CD14-positive monocyte (primary cell): ENCODE measurements around the gene SIMC1. TPM values are rescaled to one million over a fixed set of nuclear protein-coding genes. Genes with fewer than 3 reads are reported as not detected.
"Not testable (repeated sequence)": the region's sequence is repeated elsewhere in the genome, so short reads cannot be mapped to it uniquely, and the experiment has no call there.

Experiments used
- DNase-seq, 3 donors: peaks; one replicate each; pipeline ENCODE4 v3.0.0-alpha.2; 2011 to 2022
- H2AFZ ChIP-seq: 2 replicates; pipeline ENCODE4 v1.6.0; 2012; ENCODE audit warnings: mild to moderate bottlenecking, low read depth, low read length, inconsistent platforms; ENCODE audit not compliant: insufficient read depth, poor library complexity, severe bottlenecking
- H3K27ac ChIP-seq, 2 donors: 1 replicate in 1 of 2; 2 replicates in 1 of 2; pipeline ENCODE4 v1.5.1; 2012 to 2013; ENCODE audit warnings: low read length in 2 of 2, control low read depth in 1 of 2, inconsistent platforms in 1 of 2, low read depth in 1 of 2, mild to moderate bottlenecking in 1 of 2
- H3K27me3 ChIP-seq, 2 donors: one replicate each; pipeline versions ENCODE4 v1.6.0 to v1.6.1; 2011 to 2013; ENCODE audit warnings: low read length in 2 of 2; ENCODE audit not compliant: control insufficient read depth in 2 of 2, insufficient read depth in 2 of 2
- H3K36me3 ChIP-seq, 2 donors: replicated peaks in 1 of 2; 1 replicate in 1 of 2; 2 replicates in 1 of 2; pipeline versions ENCODE4 v1.5.1 to v1.6.1; 2012 to 2013; ENCODE audit warnings: low read length in 2 of 2, control low read depth in 1 of 2, inconsistent platforms in 1 of 2, mild to moderate bottlenecking in 1 of 2; ENCODE audit not compliant: insufficient read depth in 2 of 2, control insufficient read depth in 1 of 2
- H3K4me1 ChIP-seq, 2 donors: 1 replicate in 1 of 2; 2 replicates in 1 of 2; pipeline versions ENCODE4 v1.5.1 to v1.6.1; 2012 to 2013; ENCODE audit warnings: low read length in 2 of 2, control low read depth in 1 of 2, inconsistent platforms in 1 of 2, mild to moderate bottlenecking in 1 of 2, moderate library complexity in 1 of 2; ENCODE audit not compliant: insufficient read depth in 2 of 2, control insufficient read depth in 1 of 2
- H3K4me2 ChIP-seq: replicated peaks from 2 replicates; pipeline ENCODE3; 2012; ENCODE audit warnings: low read length, moderate library complexity, mild to moderate bottlenecking; ENCODE audit not compliant: poor library complexity, severe bottlenecking; ENCODE audit errors: extremely low read depth
- H3K4me3 ChIP-seq, 3 experiments: fragments of 200-600 bp in 1 of 3; sonication (generic) in 1 of 3; replicated peaks in 1 of 3; 1 replicate in 2 of 3; 2 replicates in 1 of 3; pipeline ENCODE4 v1.5.1; 2011 to 2013; ENCODE audit warnings: low read length in 3 of 3, mild to moderate bottlenecking in 3 of 3, control low read depth in 2 of 3, low read depth in 2 of 3, inconsistent platforms in 1 of 3, moderate library complexity in 1 of 3
- H3K79me2 ChIP-seq: 2 replicates; pipeline ENCODE4 v1.6.0; 2012; ENCODE audit warnings: mild to moderate bottlenecking, control low read depth, inconsistent platforms, low read length, moderate library complexity; ENCODE audit not compliant: insufficient read depth
- H3K9ac ChIP-seq: 2 replicates; pipeline ENCODE4 v1.6.0; 2017; ENCODE audit warnings: low read length, mild to moderate bottlenecking; ENCODE audit not compliant: insufficient read depth, poor library complexity, severe bottlenecking
- H3K9me3 ChIP-seq, 2 donors: replicated peaks in 1 of 2; 1 replicate in 1 of 2; 2 replicates in 1 of 2; pipeline versions ENCODE4 v1.5.1 to v1.6.1; 2012 to 2013; ENCODE audit warnings: low read length in 2 of 2, control low read depth in 1 of 2; ENCODE audit not compliant: control insufficient read depth in 1 of 2, insufficient read depth in 1 of 2
- H4K20me1 ChIP-seq: 2 replicates; pipeline ENCODE4 v1.6.0; 2012; ENCODE audit warnings: mild to moderate bottlenecking, low read length, control low read depth, moderate library complexity; ENCODE audit not compliant: insufficient read depth
- H3K27ac Mint-ChIP-seq, 7 donors: one replicate each; pipeline ENCODE4 v1.8.0; 2020; ENCODE audit warnings: mild to moderate bottlenecking in 7 of 7, mixed read lengths in 7 of 7, moderate library complexity in 6 of 7, inconsistent platforms in 2 of 7
- H3K27me3 Mint-ChIP-seq, 3 donors: one replicate each; pipeline ENCODE4 v1.8.0; 2021 to 2022; ENCODE audit warnings: low read depth in 3 of 3, mild to moderate bottlenecking in 3 of 3, mixed read lengths in 3 of 3, moderate library complexity in 3 of 3, inconsistent platforms in 1 of 3
- H3K36me3 Mint-ChIP-seq, 2 donors: one replicate each; pipeline ENCODE4 v1.8.0; 2020; ENCODE audit warnings: mixed read lengths in 2 of 2, inconsistent platforms in 1 of 2, mild to moderate bottlenecking in 1 of 2
- H3K4me1 Mint-ChIP-seq: one replicate; pipeline ENCODE4 v1.8.0; 2020; ENCODE audit warnings: mild to moderate bottlenecking, mixed read lengths
- H3K4me3 Mint-ChIP-seq, 2 donors: one replicate each; pipeline ENCODE4 v1.8.0; 2020; ENCODE audit warnings: mild to moderate bottlenecking in 2 of 2, mixed read lengths in 2 of 2, moderate library complexity in 1 of 2
- H3K9me3 Mint-ChIP-seq, 7 donors: one replicate each; pipeline ENCODE4 v1.8.0; 2020 to 2022; ENCODE audit warnings: mixed read lengths in 7 of 7, mild to moderate bottlenecking in 6 of 7, moderate library complexity in 6 of 7, inconsistent platforms in 2 of 7
- CTCF ChIP-seq: fragments of 200-600 bp; IDR thresholded peaks from one replicate; pipeline ENCODE4 v1.8.0; 2022; ENCODE audit warnings: antibody characterized with exemption, mild to moderate bottlenecking
- WGBS: methylation state at CpG from one replicate; pipeline ENCODE4 v1.1.5; 2013; ENCODE audit warnings: missing lambda C conversion rate; ENCODE audit not compliant: insufficient coverage; 5-methylcytosine and 5-hydroxymethylcytosine counted together
- intact Hi-C, 2 donors: fragments of 100-400 bp; cut with micrococcal nuclease; formaldehyde crosslinking; loops; one replicate each; pipeline versions ENCODE4 v1.15.0 to v1.15.1; 2023
- polyA minus RNA-seq: library from RNA; depleted of rRNA, polyadenylated mRNA; stranded (reverse); fragments of >200 nt; gene quantifications from 2 replicates; pipeline ENCODE4 v1.2.3, GENCODE V29; 2012
- polyA plus RNA-seq, 3 donors: library from polyadenylated mRNA; depleted of rRNA in 1 of 3; unstranded in 2 of 3; stranded (reverse) in 1 of 3; fragments of 300-500 nt in 2 of 3; fragments of >200 nt in 1 of 3; fragmentation: Illumina TruSeq in 2 of 3; gene quantifications; 1 replicate in 2 of 3; 2 replicates in 1 of 3; pipeline ENCODE4 v1.2.3, GENCODE V29; 2012 to 2021
- total RNA-seq, 12 experiments: library from RNA in 1 of 12; stranded (reverse) in 1 of 12; fragments of 120-200 nt in 1 of 12; gene quantifications; one replicate each; pipeline ENCODE4 v1.2.4 and lab custom pipeline; 2013 to 2026; ENCODE audit warnings: mixed read lengths in 6 of 12, inconsistent platforms in 1 of 12

SIMC1 gene
- 10.5 TPM for total RNA-seq (2013)
- polyA plus RNA-seq (1 to 10 TPM; 2.3 to 8.4 (median 3.7) TPM), polyA minus RNA-seq (10.9 and 14.8 TPM in 2 replicates), total RNA-seq (lab: John Stamatoyannopoulos, UW) (4.4 to 15.8 (median 5.5) reads per million in 11 experiments)

DNA sequence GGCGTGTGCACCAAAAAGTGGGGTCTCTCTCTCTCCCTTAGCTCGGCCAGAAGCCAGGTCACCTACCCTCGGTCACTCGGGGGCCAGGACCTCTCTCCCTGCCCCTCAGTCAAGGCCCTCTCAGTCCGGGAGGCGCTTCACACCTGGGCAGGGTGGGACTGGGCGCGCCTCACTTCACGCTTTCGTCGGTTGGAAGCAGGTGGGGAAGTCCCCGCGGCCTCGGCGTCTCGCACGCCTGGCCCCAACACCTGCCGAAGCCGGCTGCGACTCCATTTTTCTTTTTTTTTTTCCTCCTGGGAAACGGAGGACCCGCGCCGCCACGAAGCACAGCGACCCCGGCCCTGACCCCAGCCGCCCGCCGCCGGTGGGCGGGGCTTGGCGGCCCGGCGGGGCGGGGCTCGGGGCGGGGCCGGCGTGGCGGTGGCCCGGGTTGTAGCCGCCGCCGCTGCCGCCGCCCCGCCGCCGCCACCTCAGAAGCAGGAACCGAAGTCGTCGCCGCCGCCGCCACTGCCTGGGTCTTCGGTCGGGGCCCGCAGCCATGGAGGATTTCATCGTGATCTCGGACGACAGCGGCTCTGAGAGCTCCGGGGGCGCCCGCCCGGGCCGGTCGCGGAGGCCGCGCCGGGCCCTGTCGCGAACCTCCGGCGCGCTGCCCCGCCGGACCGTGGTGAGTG, at the start of gene SIMC1:
Gene SIMC1 (plus strand): TSS at position 454 of the 674 bp plus-strand sequence. CDS start 85 bp downstream, at position 539.
- H3K4me1 Mint-ChIP-seq, H3K36me3 Mint-ChIP-seq, H3K27ac ChIP-seq, H3K4me1 ChIP-seq, H3K9me3 ChIP-seq, H3K9me3 Mint-ChIP-seq, intact Hi-C loops, H3K36me3 ChIP-seq, H3K27me3 ChIP-seq, H4K20me1 ChIP-seq: not testable (repeated sequence)
- H2AFZ ChIP-seq = peak within 1 kb of the TSS; percentile 53
- DNase-seq = peak in 2 of 3 donors; percentile 7 to 33
- peak within 1 kb of the TSS; percentile 31 for H3K4me2 ChIP-seq
- peak within 1 kb of the TSS; percentile 32 for H3K9ac ChIP-seq
- peak within 1 kb of the TSS; percentile 37 to 51 (median 51) for H3K4me3 ChIP-seq
- H3K4me3 Mint-ChIP-seq = peak within 1 kb of the TSS; percentile 74 to 81
- WGBS = 3% methylated on average over 40 of the region's 81 CpGs
- peak within 1 kb of the TSS in 1 of 7 donors; percentile 13 for H3K27ac Mint-ChIP-seq
- H3K79me2 ChIP-seq = peaks cover 10% of the 10 kb centered on the region
- H3K27me3 Mint-ChIP-seq = peaks cover 0 to 11% (median 2%) of the 10 kb centered on the region in 3 donors

- intact Hi-C loops = no loop called here
- Mint-ChIP-seq H3K36me3 (no peaks in the 10 kb centered on the region), H3K27me3 (peaks cover 8 to 20% (median 10%) of the 10 kb centered on the region in 3 donors), H3K27ac (no peak overlapping the region), H3K9me3 (no peaks in the 10 kb centered on the region), H3K4me1 (no peaks in the 10 kb centered on the region), H3K4me3 (peak overlapping the region in 1 of 2 donors; percentile 35)
- no peak for DNase-seq
- Histone ChIP-seq H2AFZ (no peak overlapping the region), H4K20me1 (no peaks in the 10 kb centered on the region), H3K27ac (no peak overlapping the region), H3K9me3 (no peaks in the 10 kb centered on the region), H3K36me3 (no peaks in the 10 kb centered on the region), H3K4me1 (no peaks in the 10 kb centered on the region), H3K4me2 (no peak overlapping the region), H3K27me3 (peaks cover 0 to under 1% of the 10 kb centered on the region in 2 donors), H3K9ac (no peak overlapping the region), H3K79me2 (no peaks in the 10 kb centered on the region), H3K4me3 (no peak overlapping the region)
- TF ChIP-seq CTCF = no peak
- WGBS = 90% methylated on average over 5 of the region's 11 CpGs
Measured at GRCh38 chr5:176188506-176189193, 49.6 kb upstream of the SIMC1 start.
